ENCODE results near the gene PAOX.

Gene PAOX

DNA sequence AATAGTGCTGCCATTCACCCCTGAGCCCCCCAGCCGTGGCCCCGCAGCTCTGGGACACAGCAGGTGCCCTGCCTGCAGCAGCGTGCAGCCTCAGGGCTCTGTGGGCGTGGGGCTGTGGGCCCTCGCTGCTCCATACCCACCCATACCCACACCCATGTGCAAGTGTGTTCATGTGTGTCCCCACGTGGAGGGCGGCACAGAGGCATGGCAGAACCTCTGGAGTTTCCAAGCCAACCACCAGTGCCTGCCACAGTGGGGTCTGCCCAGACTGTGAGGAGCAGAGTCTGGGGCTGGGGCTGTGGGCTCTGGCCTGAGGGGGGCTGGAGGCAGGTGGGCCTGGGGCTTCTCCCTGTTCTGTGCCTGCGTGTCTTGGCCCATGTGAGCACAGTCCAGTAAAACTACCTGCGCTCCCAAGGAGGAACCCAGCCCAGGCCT, 29.5 kb upstream of the PAOX start:
- no peak for DNase-seq (ENCODE audit: low read depth, low spot score)

DNA sequence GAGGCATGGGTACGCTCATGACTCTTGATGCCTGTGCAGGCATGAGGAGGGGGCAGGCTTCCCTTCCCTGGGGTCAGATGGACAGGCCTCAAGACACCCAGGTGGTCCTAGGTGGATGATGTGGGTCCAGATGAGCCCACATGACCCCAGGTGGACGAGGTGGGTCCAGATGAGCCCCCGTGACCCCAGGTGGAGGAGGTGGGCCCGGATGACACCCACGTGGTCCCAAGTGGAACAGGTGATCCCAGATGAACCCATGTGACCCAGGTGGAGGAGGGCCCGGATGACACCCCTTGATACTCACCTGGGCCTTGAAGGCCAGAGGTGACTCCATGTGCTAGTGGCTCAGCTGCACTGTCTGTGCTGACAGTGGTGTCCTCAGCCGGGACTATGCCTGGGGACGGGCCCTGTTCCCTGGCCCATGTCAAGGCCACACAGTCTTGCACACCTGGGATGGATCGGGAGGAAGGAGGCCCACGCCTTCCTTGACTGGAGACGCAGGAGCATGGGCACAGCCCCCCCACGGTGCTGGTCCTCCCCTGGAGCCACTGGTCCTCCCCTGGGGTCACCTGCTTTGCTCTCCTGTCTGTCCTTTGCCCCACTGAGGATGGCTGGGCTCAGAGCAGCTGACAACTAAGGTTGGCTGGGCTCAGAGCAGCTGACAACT, 28.6 kb upstream of the PAOX start:
- DNase-seq (ENCODE audit: low read depth, low spot score): no peak

DNA sequence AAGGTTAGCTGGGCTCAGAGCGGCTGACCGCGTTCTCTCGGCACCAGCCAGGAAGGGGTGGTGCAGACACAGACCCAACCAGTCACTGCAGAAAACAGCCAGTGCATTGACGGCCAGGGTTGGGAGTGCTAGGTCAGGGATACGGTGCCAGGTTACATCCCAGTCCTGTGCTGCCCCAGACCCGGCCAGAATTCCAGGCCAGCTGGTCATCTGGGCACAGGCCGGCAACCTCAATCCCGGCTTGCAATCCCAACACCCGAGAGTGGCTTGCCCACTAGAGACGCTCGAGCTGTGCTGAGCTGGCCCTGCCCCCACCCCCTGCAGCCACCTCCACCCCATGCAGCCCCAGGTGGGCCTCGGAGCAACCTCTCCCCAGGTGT, 28.1 kb upstream of the PAOX start:
- no peak for DNase-seq (ENCODE audit: low read depth, low spot score)

DNA sequence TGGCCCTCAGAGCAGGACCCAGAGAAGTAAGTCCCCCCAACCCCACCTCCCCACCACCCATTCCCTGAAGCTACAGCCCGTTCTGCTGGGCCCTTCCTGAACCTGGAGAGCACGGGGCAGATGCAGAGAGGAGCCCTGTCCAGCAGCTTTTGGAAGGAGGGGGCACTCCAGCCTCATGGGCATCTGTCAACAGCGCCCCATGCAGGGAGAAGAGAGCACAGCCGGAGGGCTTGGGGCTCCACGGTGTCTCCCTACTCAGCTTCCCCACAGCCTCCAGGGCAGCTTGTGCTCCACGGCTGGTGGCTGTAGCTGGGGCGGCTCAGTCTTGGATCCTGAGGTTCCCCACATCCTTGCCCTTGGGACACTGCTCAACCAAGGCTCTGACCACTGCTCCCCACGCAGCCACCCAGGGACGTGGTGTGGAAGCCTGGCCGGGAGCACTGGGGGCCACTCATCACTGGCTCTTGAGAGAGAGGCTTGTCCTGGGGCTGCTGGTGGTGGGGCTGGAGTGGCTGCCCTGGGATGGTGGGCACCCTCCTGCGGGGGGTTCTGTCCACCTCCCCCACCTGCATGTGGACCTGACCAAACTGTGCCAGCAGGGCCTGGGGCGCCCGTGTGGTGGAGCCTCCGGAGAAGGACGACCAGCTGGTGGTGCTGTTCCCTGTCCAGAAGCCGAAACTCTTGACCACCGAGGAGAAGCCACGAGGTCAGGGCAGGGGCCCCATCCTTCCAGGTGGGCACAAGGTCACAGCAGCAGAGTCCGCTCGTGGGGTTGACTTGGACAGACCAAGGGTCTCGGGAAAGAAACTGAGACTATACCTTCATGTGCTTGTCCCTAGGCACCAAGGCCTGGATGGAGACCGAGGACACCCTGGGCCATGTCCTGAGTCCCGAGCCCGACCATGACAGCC, 27.4 kb upstream of the PAOX start:
- DNase-seq (ENCODE audit: low read depth, low spot score): no peak

DNA sequence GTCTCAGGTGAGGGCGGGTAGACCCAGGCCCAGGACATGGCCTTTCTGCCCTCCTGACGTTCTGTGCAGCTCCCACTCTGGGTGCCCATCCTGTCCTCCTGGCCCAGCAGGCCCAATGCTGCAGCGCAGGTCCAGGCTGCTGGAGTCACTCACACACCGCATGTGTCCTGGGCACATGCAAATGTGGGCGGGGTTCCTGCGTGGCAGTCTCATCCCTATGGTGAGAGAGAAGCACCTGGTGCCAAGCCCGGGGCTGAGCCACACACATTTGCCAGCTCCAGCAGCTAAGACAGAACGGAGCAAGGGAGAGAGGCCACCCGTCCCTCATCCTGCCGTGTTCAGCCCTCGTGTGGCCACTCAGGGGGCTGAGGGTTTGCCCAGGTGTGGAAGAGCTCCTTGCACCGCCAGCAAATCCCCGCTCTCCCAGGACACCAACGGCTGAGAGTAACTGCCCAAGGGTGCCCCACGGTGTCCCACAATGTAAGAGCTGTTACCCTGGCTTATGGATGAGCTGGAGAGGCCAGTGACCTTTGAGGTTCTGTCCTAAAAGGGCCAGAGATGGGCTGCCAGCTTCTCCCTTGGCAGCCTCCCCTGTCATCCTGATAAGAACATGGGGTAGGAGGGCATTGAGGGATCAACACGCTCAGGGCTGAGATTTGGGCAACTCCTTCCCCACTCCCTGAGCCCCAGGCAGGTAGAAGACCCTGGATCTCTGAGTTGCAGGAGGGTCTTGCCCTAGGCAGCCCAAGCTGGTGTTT, 25.7 kb upstream of the PAOX start:
- no peak for DNase-seq (ENCODE audit: low read depth, low spot score)

DNA sequence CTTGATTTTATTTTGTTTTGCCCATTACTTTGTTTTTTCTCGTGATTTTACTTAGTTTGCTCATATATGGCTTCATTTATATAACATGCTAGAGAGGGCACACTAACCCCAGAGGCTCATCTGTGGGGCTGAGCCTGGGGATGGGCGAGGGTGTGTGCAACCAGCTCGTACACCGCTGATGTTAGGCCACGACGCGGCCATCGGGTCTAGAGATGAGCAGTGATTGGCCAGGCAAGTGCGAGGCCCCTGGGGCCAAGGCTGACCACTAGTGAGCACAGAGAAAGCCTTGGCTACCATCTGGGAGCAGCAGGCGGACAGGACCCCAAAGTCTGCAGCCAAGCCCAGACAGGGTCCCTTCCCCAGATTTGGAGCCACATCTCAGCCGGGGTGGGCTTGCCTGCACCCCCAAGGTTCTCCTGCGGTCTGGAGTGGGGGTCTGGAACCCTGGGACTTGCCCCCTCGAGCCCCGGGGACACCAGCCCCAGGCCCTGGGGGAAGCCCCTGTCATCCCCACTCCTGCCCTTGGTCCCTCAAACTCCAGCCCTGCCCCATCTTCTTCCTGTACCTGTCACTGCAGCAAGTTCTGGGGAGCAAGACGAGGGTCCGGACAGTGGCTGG, 25.0 kb upstream of the PAOX start:
- DNase-seq (ENCODE audit: low read depth, low spot score): no peak

DNA sequence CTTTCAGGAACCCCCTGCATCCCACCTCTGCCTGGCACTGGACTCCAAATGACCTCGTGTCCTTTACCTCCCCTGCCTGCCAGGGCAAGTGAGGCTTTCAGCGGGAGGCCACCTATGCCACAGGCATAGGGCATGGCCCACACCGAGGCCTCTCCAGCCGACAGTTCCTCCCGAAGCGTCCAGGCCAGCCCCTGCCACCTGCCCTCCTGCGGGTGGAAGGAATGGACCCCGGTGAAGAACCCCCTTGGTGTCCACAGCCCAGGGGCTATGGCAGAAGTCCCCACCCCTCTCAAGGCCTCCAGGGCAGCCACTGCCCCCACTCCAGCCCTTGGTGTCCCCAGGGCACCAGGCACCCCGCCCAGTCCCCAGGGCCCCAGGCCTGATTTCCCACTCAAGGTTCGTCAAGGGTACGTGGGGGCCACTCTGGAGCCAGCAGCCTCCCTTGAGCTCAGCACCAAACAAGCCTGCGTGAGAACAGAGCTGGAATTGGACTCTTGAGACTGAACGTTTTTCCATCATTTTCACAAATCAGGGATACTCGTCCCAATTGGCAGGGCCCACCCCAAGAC, 24.3 kb upstream of the PAOX start:
- DNase-seq (ENCODE audit: low read depth, low spot score): no peak

DNA sequence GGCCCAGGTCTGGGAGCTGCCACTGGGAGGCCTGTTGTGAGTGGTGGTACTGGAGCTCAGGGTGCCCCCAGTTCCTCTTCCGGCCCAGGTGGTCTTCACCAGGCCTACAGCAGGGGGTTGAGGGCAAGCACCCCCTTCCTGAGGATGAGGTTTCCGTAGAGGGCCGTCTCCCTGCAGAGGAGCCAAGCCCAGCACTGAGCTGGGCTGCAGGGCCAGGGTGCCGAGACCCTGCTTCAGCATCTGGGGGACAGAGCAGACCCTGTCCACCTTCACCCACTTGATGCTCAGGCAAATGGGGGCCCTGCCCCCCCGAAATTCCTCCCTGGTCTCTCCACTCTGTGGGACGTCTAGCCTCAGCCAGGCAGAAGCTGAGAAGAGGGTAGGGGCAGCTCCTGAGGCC, 23.8 kb upstream of the PAOX start:
- DNase-seq (ENCODE audit: low read depth, low spot score): no peak

DNA sequence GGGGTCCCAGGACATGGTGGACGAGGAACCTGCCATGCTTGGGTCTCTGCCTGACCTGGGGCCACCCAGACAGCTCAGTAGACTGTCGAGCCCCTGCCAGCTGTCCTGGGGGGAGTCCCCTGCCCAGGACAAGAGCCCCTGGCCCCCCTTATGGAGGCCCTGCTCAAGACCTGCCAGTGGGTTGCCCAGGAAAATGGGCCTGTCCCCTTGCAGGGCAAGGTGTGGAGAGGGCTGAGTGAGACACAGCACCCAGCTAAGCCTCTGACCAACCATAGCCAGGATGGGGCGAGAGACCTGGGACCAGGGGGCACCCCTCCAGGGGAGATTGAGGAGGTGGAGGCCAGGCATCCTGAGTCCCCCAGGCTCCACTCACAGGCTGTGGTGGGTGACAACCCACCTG, 23.1 kb upstream of the PAOX start:
- no peak for DNase-seq (ENCODE audit: low read depth, low spot score)

DNA sequence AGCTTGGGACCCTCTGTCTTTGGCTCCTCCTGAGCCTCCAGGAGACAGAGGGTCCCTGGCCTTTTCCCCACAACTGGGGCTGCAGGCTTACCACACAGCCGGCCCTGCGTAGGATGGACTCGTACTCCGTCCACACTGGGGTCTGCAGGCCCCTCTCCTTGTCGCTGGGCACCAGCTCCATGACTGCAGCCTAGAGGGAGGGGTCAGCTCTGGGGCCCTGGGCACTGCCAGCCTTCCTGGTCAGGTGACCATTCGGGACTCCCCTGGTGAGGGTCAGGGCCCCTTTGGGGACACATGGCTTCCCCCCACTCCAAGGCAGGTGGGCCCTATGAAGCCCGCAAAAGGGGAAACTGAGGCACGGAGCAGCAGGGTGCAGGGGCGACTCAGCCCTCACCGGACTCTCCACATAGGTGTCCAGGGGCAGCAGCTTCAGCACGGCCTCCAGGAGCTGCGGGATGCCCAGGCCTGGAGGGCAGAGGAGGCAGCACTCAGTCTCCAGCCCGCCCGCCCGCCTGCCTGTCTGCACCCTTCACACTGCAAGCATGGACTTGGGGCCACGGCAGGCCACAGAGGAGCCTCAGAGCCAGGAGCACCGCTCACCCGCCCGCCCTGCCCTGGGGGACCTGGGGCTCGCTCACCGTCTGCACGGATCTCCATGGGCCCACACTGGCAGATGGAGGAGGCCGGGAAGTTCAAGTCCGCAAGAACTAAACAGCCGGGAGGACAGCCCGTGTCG, 22.3 kb upstream of the PAOX start:
- no peak for DNase-seq (ENCODE audit: low read depth, low spot score)

DNA sequence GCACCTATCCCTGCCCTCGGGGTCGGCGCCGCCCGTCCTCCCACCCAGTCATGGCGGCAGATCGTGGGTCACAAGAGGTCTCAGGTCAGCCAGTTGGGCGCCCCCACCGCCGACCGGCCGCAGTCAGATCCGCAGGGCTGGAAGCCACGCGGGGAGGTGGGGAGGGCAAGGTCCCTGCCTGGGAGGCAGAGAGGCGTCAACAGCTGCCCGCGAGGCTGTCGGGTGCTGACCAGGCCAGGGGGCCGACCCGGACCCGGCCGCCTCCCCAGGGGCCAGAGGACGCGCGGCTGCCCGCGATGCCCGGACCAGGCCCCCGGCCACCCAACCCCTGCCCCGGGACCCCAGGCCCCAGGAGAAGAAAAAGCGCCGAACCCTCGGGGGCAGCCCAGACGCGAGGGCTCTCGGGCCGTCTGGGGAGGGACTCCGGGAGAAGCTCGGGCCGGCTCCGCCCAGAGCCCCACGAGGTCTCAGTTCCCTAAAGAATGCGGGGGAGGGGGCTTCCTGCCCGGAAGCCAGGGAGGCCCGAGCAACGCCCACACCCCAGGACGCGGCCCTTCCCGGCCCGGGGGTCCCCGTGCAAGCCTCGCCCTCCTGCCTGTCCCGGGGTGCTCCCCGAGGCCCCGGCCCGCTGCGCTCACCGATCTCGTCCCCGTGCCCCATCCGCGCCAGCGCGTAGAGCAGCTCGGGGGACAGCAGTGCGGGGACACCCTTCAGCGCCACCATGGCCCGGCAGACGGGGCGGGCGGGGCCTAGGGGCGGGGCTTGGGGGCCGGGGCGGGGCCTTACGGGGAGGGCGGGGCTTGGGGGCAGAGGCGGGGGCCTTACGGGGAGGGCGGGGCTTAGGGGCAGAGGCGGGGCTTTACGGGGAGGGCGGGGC, 21.5 kb upstream of the PAOX start, which contains the start of gene FUOM:
Gene FUOM, minus strand, starts transcription at position 735 of the 877 bp plus-strand sequence. Its CDS starts 12 bp downstream, at position 723.
- peak; percentile 38 for DNase-seq (ENCODE audit: low read depth, low spot score)

DNA sequence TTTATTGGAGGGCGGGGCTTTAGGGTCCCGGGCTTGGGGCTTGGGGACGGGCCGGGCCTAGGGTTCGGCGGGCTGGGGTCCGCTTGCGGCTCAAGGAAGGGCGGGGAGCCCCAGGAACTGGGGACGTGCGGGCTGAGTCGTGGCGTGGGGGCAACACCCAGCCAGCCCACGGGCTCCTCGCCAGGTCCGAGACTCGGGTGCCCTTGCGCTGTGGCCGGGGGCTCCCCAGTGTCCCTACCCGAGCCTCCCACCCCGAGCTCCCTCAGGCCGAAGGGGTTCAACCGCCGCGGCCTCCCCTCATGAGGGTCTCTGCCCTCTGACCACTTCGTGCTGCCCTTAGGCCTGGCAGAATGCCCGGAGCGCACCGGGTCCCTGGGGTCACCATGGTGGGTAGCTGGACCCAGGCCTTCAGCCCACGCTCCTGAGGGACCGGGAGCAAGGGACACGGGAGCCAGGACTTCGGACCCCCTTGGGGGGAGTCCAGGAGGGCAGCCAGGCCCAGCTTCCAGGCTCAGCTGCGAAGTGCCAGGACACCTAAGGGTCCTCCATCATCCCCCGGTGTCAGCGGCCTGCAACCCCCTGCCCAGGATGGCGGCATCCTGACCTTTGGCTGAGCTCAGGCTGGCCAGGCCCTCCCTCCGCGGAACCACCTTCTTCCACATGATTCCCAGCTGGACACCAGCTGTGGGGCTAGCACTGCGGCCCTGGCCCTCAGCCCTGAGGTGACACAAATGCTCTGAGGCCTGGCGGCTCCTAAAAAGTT, 20.7 kb upstream of the PAOX start:
- DNase-seq (ENCODE audit: low read depth, low spot score): no peak

DNA sequence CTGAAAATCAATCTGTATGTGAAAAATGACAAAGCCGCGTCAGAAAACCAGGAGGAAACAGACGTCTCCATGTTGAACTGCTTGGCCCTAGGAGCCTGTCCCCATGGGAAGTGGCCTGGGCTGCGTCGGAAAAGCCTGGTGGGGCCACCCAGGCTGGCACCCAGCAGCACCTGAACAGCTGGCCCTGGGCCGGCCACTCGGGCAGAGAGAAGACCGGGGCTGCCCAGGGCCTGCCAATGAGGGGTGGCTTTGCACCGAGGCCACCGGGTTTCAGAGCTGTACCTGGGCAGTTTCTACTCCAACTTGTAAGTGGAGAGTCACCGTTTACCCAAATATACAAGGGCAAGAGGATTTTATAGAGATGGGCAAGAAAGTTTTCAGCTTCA, 20.1 kb upstream of the PAOX start:
- no peak for DNase-seq (ENCODE audit: low read depth, low spot score)

DNA sequence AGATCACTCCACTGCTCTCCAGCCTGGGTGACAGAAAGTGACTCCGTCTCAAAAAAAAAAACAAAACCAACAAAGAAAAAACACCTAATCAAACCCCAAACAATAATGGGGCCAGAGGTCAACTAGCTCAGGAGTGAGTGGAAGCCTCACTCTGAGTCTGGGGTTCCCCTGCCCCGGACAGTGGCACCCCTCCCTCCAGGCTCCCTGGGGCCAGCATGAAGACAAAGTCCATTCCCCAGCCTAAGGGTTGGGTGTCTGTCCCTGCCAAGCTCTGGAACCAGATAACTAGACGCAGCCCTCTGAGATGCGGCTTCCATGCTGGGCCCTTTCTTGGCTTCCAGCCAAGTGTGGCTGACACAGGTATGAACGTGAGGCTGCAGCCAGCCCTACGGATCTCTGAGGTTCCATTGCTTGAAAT, 19.5 kb upstream of the PAOX start:
- no peak for DNase-seq (ENCODE audit: low read depth, low spot score)

DNA sequence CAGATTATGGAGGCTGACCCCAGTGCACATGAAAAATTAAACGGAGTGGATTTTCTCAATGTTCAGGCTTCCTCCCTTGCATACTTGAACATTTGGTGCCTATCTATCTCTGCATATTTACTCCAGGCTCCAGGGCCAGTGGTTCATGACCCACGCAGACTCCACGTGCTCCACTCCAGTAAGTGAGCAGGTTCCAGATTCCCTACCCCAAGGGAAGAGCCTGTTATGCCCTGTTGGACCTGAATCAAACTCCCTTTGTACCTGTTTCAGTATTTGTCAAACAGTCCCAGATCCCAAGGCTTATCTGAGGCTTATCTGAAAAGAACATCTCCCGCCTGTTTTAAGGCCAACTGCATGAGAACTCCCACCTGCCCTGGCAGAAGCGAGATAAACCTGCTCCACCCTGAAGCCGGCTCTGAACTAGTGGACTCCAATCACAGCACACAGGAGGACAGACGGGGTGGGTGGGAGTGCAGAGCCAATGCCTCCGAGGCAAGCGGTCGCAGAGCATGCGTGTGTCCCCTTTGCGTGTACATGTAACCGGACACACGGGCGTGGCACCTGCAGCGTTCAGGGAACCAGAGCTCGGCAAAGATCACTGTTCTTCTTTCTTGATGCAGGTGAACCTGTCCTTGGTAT, 19.0 kb upstream of the PAOX start:
- no peak for DNase-seq (ENCODE audit: low read depth, low spot score)

DNA sequence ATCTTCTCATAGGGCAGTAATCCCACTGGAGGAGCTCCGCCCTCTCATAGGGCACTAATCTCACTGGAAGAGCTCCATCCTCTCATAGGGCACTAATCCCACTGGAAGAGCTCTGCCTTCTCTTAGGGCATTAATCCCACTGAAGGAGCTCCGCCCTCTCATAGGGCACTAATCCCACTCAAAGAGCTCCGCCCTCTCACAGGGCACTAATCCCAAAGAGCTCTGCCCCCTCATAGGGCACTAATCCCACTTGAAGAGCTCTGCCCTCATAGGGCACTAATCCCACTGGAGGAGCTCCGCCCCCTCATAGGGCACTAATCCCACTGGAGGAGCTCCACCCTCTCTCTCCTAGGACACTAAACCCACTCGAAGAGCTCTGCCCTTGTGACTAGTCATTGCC, 17.8 kb upstream of the PAOX start:
- no peak for DNase-seq (ENCODE audit: low read depth, low spot score)

DNA sequence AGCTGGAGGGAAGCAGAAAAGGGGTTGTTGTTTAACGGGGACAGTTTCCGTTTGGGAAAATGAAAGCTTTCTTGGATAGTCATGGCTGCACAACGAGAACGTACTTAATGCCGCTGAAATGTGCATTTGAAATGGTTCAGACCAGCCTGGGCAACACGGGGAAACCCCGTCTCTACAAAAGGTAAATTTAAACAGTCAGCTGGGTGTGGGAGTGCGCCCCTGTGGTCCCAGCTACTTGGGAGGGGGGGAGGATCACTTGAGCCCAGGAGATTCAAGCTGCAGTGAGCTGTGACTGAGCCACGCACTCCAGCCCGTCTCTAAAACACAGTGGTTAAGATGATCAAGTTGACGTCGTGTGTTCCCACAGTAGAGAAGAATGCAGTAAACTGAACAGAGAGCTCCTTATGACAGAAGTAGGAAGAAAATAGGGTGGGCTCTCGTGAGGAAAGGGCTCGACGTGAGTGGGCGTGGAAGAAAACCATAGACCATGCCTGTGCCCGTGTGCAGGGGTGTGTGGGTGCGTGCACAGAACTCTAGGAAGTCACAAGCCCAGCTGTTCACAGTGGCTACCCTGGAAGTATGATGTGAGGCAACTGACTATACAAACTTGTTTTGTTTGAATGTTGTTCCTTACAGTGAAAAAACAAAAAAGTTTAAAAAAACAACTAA, 17.2 kb upstream of the PAOX start:
- DNase-seq (ENCODE audit: low read depth, low spot score): no peak

DNA sequence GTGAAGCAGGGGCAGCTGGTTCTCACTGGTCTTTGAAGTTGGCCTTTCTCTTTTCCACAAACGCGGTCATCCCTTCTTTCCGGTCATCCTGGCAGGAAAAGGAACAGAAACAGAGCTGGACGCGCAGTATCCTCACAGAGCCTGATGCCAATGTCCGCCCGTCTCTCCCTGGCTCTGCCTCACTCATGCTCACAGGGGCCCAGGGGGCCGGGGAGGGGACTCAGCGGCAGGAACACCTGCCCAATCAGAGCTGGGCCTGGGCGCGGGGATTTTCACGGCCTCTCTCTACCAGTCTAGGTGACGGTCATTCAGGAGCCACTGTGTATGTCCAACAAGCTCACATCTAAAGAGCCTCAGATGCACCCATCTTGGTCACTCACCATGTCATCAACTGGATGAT, 16.2 kb upstream of the PAOX start:
- no peak for DNase-seq (ENCODE audit: low read depth, low spot score)

All from activated naive CD8-positive, alpha-beta T cell treated with anti-CD3 and anti-CD28 coated beads, Interleukin-2, amount 50 U/mL, for 16 hours (primary cell).